22Rv1 (cell line): ENCODE measurements around the gene FLCN.
A peak's percentile ranks its signal among the peaks of the same experiment; 100 is the strongest.
"Not testable (repeated sequence)": the region's sequence is repeated elsewhere in the genome, so short reads cannot be mapped to it uniquely, and the experiment has no call there.

Experiments
- H3K27ac ChIP-seq: fragments of 450-650 bp; 2 replicates; pipeline ENCODE4 v1.5.1; 2017
- ZFX ChIP-seq: fragments of 450-650 bp; IDR thresholded peaks from 2 replicates; pipeline ENCODE4 v1.6.1; 2017; ENCODE audit warnings: antibody characterized with exemption, borderline replicate concordance
- TF ChIP-seq, protein P1 (sequence below): fragments of 450-650 bp; IDR thresholded peaks from 2 replicates; pipeline ENCODE4 v1.5.1; 2017; ENCODE audit warnings: mild to moderate bottlenecking

Gene FLCN, protein sequence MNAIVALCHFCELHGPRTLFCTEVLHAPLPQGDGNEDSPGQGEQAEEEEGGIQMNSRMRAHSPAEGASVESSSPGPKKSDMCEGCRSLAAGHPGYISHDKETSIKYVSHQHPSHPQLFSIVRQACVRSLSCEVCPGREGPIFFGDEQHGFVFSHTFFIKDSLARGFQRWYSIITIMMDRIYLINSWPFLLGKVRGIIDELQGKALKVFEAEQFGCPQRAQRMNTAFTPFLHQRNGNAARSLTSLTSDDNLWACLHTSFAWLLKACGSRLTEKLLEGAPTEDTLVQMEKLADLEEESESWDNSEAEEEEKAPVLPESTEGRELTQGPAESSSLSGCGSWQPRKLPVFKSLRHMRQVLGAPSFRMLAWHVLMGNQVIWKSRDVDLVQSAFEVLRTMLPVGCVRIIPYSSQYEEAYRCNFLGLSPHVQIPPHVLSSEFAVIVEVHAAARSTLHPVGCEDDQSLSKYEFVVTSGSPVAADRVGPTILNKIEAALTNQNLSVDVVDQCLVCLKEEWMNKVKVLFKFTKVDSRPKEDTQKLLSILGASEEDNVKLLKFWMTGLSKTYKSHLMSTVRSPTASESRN

GRCh38 chr17:17237026-17237799 lies at the start of gene FLCN:
TSS of gene FLCN (minus strand) at chr17:17237168. CDS start at chr17:17228137, 9,031 bp downstream.
- peak within 1 kb of the TSS; percentile 86 for H3K27ac ChIP-seq
- no peak for TF ChIP-seq ZFX
- TF ChIP-seq, protein P1, sequence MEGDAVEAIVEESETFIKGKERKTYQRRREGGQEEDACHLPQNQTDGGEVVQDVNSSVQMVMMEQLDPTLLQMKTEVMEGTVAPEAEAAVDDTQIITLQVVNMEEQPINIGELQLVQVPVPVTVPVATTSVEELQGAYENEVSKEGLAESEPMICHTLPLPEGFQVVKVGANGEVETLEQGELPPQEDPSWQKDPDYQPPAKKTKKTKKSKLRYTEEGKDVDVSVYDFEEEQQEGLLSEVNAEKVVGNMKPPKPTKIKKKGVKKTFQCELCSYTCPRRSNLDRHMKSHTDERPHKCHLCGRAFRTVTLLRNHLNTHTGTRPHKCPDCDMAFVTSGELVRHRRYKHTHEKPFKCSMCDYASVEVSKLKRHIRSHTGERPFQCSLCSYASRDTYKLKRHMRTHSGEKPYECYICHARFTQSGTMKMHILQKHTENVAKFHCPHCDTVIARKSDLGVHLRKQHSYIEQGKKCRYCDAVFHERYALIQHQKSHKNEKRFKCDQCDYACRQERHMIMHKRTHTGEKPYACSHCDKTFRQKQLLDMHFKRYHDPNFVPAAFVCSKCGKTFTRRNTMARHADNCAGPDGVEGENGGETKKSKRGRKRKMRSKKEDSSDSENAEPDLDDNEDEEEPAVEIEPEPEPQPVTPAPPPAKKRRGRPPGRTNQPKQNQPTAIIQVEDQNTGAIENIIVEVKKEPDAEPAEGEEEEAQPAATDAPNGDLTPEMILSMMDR: no peak

DNA sequence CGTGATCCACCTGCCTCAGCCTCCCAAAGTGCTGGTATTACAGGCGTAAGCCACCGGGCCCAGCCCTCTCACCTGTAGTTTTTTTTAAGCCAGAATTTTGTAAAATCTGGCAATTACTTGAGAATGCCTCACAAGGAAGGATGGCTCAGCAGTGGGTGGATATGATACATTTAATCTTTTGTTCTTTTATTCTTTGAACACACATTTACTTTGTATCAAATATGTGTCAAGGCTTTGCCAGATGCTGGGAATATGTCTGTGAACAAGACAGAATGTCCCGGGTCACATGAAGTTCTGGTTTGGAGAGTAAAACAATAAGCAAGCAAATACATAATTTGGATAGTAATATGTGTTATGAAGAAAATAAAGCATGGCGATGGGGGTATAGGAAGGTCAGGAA lies 49.0 kb upstream of the FLCN start:
- no peak for TF ChIP-seq ZFX
- TF ChIP-seq, protein P1: no peak

DNA sequence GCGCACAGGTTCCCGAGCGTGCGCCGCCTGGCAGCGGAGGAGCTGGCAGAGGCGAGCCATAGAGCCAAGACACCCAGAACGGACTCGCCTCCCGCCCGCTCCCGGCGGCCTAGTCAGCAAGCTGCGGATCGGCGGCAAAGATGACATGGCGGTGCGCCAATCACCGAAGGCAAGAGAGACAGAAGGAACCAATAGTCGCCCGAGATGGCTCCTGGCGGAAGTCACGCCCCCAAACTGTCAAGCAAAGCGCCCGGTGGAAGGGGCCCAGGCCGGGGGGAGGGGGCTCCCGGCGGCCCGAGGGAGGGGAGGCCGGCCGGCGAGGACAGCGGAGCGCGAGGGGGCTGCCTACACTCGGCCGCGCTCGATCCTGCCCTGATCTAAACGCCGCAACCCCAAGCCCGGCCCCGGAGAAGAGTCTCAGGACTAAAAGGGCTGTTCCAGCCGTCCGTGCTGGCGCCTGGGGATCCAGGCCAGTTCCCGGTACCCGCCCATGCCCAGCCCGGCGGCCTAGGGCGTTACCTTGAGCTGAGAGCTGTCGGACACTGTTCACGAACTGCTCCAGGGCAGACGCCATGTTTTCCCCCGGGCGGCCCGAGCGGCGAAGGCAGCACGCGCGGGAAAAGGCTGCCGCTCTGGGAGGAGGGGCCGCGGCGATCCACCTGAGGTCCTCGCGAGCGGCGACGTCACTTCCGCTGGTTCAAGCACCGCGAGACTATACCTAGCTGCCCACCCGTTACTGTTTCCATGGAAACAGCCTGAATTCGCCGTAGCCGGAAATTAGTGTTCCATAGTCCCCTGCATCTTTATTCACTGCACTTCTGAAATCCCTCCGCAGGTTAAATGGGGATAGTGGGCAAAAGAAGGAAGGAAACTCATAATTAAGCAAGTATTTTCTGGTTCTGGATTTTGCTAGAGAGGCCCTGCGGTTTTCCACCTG lies 43.9 kb upstream of the FLCN start, which contains the start of gene COPS3:
COPS3 (minus strand) TSS at position 634 of the 937 bp plus-strand sequence; CDS start at position 574, 60 bp downstream.
- TF ChIP-seq ZFX: no peak
- TF ChIP-seq, protein P1: no peak
- H3K27ac ChIP-seq: peak within 1 kb of the TSS; percentile 94

More for the DNA sequence above, 49.0 kb upstream of the FLCN start:
- no peak overlapping the region for H3K27ac ChIP-seq

DNA sequence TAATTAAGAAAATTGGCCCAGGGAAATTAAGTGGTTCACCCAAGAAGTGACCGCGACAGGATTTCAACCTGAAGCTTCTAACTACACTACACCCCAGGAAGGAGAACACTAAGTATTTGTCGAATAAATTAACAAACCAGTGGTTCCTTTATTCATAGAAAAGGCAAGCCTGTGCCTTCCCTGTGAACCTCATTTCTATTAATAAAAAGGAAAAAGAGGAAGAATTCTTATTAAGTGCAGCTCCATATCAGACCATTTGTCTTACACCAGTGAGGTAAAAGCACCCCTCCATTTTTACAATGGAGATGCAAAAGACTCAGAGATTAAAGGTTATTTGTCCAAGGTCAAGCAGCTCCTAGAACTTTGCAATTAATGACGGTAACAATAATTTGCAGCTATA lies 42.3 kb upstream of the FLCN start:
- H3K27ac ChIP-seq: peak overlapping the region; percentile 94; the same call in 1 of the 2 replicates
- TF ChIP-seq, protein P1: no peak
- no peak for TF ChIP-seq ZFX

DNA sequence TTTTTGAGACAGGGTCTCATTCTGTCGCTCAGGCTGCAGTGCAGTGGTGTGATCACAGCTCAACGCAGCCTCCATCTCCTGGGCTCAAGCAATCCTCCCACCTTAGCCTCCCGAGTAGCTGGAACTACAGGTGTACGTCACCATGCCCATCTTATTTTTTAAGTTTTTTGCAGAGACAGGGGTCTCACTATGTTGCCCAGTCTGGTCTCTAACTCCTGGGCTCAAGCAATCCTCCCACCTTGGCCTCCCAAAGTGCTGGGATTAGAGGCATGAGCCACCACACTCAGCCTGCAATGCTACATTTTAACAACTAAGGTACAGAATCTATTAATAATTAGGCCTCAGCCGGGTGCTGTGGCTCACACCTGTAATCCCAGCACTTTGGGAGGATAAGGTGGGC lies 40.5 kb upstream of the FLCN start:
- H3K27ac ChIP-seq: not testable (repeated sequence)

DNA sequence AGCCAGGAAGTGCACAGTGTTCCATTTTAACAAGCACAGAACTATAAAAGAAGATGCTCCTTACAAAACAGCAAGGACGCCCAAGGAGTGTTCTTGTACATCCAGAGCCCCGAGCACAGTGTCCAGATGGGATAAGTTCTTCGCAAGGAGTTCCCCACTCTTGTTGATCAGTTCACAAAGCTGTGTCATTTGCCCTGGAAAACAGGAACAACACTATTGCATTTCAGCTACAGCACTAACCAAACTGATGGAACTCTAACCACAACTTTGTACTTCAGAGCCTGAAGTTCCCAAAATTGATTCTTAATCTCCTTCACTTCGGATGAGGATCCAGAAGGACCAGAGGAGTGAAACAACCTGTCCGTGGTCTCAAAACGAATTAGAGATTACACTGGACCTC lies 39.0 kb upstream of the FLCN start:
- TF ChIP-seq ZFX: no peak
- TF ChIP-seq, protein P1: no peak
- H3K27ac ChIP-seq: no peak overlapping the region
